ENCODE results near the gene HBA2.
"Not testable (repeated sequence)": the region's sequence is repeated elsewhere in the genome, so short reads cannot be mapped to it uniquely, and the experiment has no call there.

GRCh38 chr16:209359-209758 is 36.7 kb downstream of the HBA2 start:
- TF ChIP-seq CTCF (IDR thresholded peaks at IDR 0.05); POLR2A (IDR thresholded peaks at IDR 0.05); POLR2AphosphoS5 (IDR thresholded peaks at IDR 0.05; ENCODE audit: insufficient read depth in 1 of 2, low read depth in 1 of 2): not testable (repeated sequence)

Measured in vagina (tissue), 2 donors.